Fibroblast of peridontal ligament (primary cell): ENCODE data around the gene ZNF140.
A peak's percentile ranks its signal among the peaks of the same experiment; 100 is the strongest.

Experiments used
- DNase-seq: peaks from one replicate; pipeline ENCODE4 v3.0.0-alpha.2; 2010; ENCODE audit errors: extremely low read depth

Gene ZNF140

DNA sequence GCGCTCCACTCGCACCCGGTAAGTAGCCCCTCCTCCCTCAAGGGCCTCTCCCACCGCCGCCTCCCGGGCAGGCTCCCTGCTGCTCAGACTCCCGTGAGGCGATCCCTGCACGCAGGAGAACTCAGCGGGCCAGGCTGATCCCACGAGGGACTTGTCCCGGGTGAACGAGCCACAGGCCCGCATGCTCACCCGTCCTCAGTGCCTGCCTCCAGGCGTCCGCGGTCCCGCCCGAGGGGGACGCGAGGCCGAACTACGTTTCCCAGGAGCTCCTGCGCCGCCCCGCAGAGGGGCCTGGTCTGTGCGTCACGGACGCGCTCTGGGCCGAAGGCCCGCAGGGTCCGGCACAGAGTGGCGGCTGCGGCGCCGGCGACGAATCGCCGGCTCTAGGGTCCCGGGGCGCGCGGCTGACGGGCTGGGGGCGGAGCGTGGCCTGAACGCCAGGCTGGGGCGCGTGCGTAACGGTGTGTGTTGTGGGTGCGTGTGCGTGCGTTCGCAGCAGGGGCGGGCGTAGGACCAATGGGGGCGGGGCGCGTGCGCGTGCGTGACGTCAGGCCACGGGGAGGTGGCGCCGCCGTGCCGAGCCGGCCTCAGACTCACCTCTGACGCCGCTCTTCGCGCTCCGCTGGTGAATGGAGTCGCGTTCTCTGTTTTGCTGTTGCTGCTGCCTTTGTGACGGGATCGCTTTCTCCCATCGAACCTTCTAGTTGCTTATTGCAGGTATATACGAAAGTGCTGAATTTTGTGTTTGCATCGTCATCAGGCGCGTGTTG lies 49.5 kb downstream of the ZNF140 start, which contains the start of the genes ZNF10 and ZNF891:
TSS of gene ZNF10 (plus strand) at position 590 of the 770 bp plus-strand sequence. CDS start 13,866 bp downstream, outside the sequence.
TSS of gene ZNF891 (minus strand) at position 237 of the 770 bp plus-strand sequence. CDS start 8,356 bp downstream, outside the sequence.
- peak; percentile 93 for DNase-seq

DNA sequence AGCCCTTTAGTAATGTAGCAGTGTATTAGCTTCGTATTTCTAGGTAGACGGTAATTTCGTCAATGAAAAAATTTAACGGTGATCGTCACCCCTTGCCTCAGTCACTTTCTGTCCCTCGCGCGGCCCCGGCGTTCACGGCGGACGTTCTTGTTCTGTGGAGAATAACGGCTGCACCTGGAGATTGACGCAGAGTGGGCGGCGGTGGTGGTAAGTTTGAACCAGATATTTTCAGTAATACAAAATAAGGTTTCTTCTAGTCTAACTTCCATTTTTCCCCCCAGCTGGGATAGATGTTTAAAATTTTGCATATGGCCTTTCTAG lies 50.0 kb downstream of the ZNF140 start:
- peak; percentile 20 for DNase-seq

DNA sequence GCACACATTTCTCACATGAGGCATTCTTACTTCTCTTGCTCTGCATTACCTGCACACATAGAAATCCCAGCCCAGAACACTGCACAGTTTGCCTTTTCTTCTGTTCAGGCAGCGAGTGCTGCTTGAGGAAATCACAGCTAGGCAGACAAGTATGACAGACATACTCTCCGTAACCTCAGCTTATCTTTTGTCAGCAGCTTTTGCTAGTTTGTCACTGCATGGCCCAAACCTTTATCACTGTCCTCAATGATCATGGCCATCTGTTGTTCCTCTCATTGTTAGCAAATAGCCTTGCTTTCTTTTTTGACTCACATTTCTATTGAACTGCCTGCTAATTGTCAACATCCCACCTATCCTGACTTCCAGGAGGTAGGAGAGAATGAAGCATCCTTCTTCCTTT lies 55.0 kb downstream of the ZNF140 start:
- no peak for DNase-seq

DNA sequence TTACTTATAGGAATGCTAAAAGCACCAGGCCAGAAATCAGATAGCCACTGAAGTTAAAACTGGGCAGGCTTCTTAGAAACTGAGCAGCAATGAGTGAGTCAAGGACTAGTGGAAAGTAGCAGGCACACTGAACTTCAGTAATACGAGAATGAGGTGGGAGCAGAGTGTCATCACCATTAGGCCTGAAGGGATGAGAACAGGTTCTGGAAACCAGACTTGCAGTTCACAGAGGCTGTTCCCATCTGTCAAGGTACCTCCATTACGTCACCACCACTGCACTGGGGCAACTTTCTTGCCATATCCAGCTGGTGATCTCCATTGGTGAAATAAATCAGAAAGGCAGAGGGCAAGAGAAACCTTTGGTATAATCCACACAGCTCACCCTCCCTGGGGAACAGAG lies 65.3 kb downstream of the ZNF140 start:
- no peak for DNase-seq

DNA sequence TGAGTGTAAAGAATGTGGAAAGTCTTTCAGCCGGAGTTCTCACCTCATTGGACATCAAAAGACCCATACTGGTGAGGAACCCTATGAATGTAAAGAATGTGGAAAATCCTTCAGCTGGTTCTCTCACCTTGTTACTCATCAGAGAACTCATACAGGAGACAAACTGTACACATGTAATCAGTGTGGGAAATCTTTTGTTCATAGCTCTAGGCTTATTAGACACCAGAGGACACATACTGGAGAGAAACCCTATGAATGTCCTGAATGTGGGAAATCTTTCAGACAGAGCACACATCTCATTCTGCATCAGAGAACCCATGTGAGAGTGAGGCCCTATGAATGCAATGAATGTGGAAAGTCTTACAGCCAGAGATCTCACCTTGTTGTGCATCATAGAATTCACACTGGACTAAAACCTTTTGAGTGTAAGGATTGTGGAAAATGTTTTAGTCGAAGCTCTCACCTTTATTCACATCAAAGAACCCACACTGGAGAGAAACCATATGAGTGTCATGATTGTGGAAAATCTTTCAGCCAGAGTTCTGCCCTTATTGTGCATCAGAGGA lies 75.5 kb downstream of the ZNF140 start:
- DNase-seq: no peak
